Calu3 (cell line): Measurements from ENCODE around the gene ACTN1. TPM values are rescaled to one million over a fixed set of nuclear protein-coding genes. Genes with fewer than 3 reads are reported as not detected.

Experiments
- BruUV-seq: library from RNA; stranded (reverse); fragments of 400-500 nt; replicated peaks from 2 replicates; lab custom pipeline; 2021; lab: Mats Ljungman, UMichigan
- CTCF ChIA-PET: fragments of 300-600 bp; sonication (Branson Sonifier 250); formaldehyde crosslinking; loops from one replicate; lab custom pipeline; 2022; ENCODE audit warnings: antibody characterized with exemption; lab: Charles Lee
- DNase-seq: peaks from one replicate; pipeline ENCODE4 v3.0.0; 2022
- H3K27ac Mint-ChIP-seq: one replicate; pipeline ENCODE4 v1.8.0; 2022; ENCODE audit warnings: mixed read lengths; ENCODE audit not compliant: unreplicated experiment
- H3K27me3 Mint-ChIP-seq: one replicate; pipeline ENCODE4 v1.8.0; 2022; ENCODE audit warnings: mixed read lengths; ENCODE audit not compliant: unreplicated experiment
- H3K36me3 Mint-ChIP-seq: one replicate; pipeline ENCODE4 v1.8.0; 2022; ENCODE audit warnings: mild to moderate bottlenecking, moderate library complexity, mixed read lengths; ENCODE audit not compliant: insufficient read depth, unreplicated experiment
- H3K4me1 Mint-ChIP-seq: one replicate; pipeline ENCODE4 v1.8.0; 2022; ENCODE audit warnings: mild to moderate bottlenecking, low read depth, mixed read lengths; ENCODE audit not compliant: unreplicated experiment
- H3K4me3 Mint-ChIP-seq: one replicate; pipeline ENCODE4 v1.8.0; 2022; ENCODE audit warnings: mild to moderate bottlenecking, low read depth, moderate library complexity, mixed read lengths; ENCODE audit not compliant: unreplicated experiment
- H3K9me3 Mint-ChIP-seq: one replicate; pipeline ENCODE4 v1.8.0; 2022; ENCODE audit warnings: low read depth, mixed read lengths; ENCODE audit not compliant: unreplicated experiment
- CTCF ChIP-seq: fragments of 200-600 bp; IDR thresholded peaks from one replicate; pipeline ENCODE4 v1.8.0; 2022; ENCODE audit warnings: antibody characterized with exemption; ENCODE audit not compliant: unreplicated experiment
- intact Hi-C: fragments of 100-400 bp; cut with micrococcal nuclease; formaldehyde crosslinking; loops from one replicate; pipeline ENCODE4 v1.10.0; 2022; ENCODE audit not compliant: unreplicated experiment
- total RNA-seq: library from RNA; stranded (reverse); gene quantifications from 2 replicates; pipeline ENCODE4 v1.2.3, GENCODE V29; 2022

The ACTN1 gene
- total RNA-seq, 1 experiment from 2014 or later: 326 TPM

- Mint-ChIP-seq H3K9me3 (no peaks in the 10 kb centered on the region), H3K4me1 (peaks cover 17% of the 10 kb centered on the region), H3K27ac (no peak overlapping the region), H3K4me3 (no peak overlapping the region), H3K27me3 (no peaks in the 10 kb centered on the region), H3K36me3 (peaks cover 71% of the 10 kb centered on the region)
- no peak for TF ChIP-seq CTCF
- CTCF ChIA-PET: interaction anchor here (0.6 kb wide), 1 partner anchor 207 kb away, joined by 3 read pairs; no protein-coding TSS in a partner anchor
- intact Hi-C loops: no loop called here
- BruUV-seq: no TSS peak
- no peak for DNase-seq
These were observed 59.8 kb downstream of the ACTN1 start for GRCh38 chr14:68919129-68919927.

GRCh38 chr14:68918612-68919011 is 60.5 kb downstream of the ACTN1 start:
- CTCF ChIA-PET: no interaction called here
- H3K27me3 Mint-ChIP-seq: no peaks in the 10 kb centered on the region
- H3K27ac Mint-ChIP-seq: no peak overlapping the region
- no TSS peak for BruUV-seq
- intact Hi-C loops: no loop called here
- no peaks in the 10 kb centered on the region for H3K9me3 Mint-ChIP-seq
- DNase-seq: no peak
- H3K36me3 Mint-ChIP-seq: peaks cover 66% of the 10 kb centered on the region
- TF ChIP-seq CTCF: no peak
- H3K4me1 Mint-ChIP-seq: peaks cover 11% of the 10 kb centered on the region
- H3K4me3 Mint-ChIP-seq: no peak overlapping the region

- no peak for TF ChIP-seq CTCF
- Mint-ChIP-seq H3K4me1 (no peaks in the 10 kb centered on the region), H3K4me3 (no peak overlapping the region), H3K27me3 (no peaks in the 10 kb centered on the region), H3K36me3 (peaks cover 66% of the 10 kb centered on the region), H3K27ac (peak overlapping the region; percentile 40), H3K9me3 (no peaks in the 10 kb centered on the region)
- intact Hi-C loops: no loop called here
- DNase-seq: no peak
- no TSS peak for BruUV-seq
- CTCF ChIA-PET: interaction anchor here (1.4 kb wide), 1 partner anchor 9 kb away, joined by 6 read pairs; no protein-coding TSS in a partner anchor
These were observed 62.7 kb downstream of the ACTN1 start for GRCh38 chr14:68916358-68916941.

GRCh38 chr14:68913516-68913915 is 65.6 kb downstream of the ACTN1 start:
- no peaks in the 10 kb centered on the region for H3K27me3 Mint-ChIP-seq
- TF ChIP-seq CTCF: no peak
- no peak overlapping the region for H3K27ac Mint-ChIP-seq
- H3K9me3 Mint-ChIP-seq: no peaks in the 10 kb centered on the region
- H3K4me3 Mint-ChIP-seq: no peak overlapping the region
- intact Hi-C loops: no loop called here
- peaks cover 70% of the 10 kb centered on the region for H3K36me3 Mint-ChIP-seq
- BruUV-seq: no TSS peak
- H3K4me1 Mint-ChIP-seq: no peaks in the 10 kb centered on the region
- DNase-seq: no peak
- CTCF ChIA-PET: interaction anchor here (1.1 kb wide), 1 partner anchor 41 kb away, joined by 3 read pairs; no protein-coding TSS in a partner anchor
